ENCODE data around the gene PTPRK. TPM values are rescaled to one million over a fixed set of nuclear protein-coding genes. Genes with fewer than 3 reads are reported as not detected.

Gene PTPRK
- polyA plus RNA-seq, 2 donors = 4.3 to 5.1 TPM

DNA sequence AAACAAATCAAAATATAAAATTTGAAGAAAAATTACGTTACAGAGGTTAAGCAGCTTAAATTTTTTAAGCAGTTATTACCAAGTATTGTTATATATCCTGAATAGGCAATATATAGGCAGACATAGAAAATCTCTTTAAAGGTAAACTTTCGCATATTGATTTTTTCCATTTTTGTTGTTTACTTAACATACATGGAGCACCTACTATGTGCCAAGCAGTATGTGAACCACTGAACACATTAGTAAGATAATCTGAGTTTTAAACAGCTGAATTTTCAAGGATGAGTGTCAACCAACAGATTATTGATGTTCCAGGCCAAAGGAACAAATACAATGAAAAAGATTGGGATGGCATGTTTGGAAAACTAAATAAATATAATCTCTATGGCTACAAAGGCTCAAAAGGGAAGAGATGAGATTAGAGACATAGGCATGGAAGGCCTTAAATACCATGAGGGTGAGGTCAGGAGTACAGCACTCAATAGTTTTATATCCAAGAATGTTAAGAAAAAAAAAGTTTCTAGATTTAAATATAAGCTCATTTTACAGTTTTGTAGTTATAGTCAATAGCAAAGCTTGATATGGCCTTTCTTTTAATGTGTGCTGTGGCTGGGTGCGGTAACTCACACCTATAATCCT lies 277.5 kb downstream of the PTPRK start:
- 93 to 97% methylated on average over 3 of the region's 3 CpGs for WGBS, 2 donors
- no peak overlapping the region for H3K4me3 ChIP-seq (ENCODE audit: low read depth in 1 of 2, low read length in 2 of 2)

DNA sequence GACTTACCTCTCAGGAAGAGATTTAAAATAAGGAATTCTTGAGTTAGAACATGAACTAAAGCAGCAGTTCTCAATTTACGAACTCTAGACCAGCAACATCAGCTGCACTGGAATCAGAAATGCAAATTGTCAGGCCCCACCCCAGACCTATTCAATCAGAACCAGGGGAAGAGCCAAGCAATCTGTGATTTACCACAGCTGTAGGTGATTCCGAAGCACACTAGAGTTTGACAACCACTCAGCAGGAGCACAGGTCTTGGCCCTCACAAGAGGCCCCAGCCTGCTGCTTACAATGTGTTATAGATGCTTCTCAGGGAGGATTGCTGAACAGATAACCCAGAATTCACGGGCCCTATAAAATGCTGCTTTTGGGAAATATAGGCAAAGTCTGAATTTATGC lies 279.2 kb downstream of the PTPRK start:
- 76 to 77% methylated on average over 3 of the region's 3 CpGs for WGBS, 2 donors
- Histone ChIP-seq H3K27ac (ENCODE audit: low read depth in 2 of 2, low read length in 1 of 2) (no peak overlapping the region), H3K36me3 (ENCODE audit: control insufficient read depth in 2 of 2, insufficient read depth in 2 of 2, low read length in 1 of 2) (no peaks in the 10 kb centered on the region), H3K4me3 (ENCODE audit: low read depth in 1 of 2, low read length in 2 of 2) (no peak overlapping the region), H3K27me3 (ENCODE audit: control insufficient read depth in 1 of 2, insufficient read depth in 2 of 2, low read length in 2 of 2) (no peaks in the 10 kb centered on the region), H3K4me1 (ENCODE audit: control insufficient read depth in 2 of 2, insufficient read depth in 2 of 2, low read length in 1 of 2) (no peaks in the 10 kb centered on the region), H3K9me3 (ENCODE audit: control insufficient read depth in 2 of 2, insufficient read depth in 1 of 2, low read depth in 1 of 2, low read length in 1 of 2) (no peaks in the 10 kb centered on the region)

More for the DNA sequence above, 277.5 kb downstream of the PTPRK start:
- Histone ChIP-seq H3K9me3 (ENCODE audit: control insufficient read depth in 2 of 2, insufficient read depth in 1 of 2, low read depth in 1 of 2, low read length in 1 of 2) (no peaks in the 10 kb centered on the region), H3K27ac (ENCODE audit: low read depth in 2 of 2, low read length in 1 of 2) (no peak overlapping the region), H3K4me1 (ENCODE audit: control insufficient read depth in 2 of 2, insufficient read depth in 2 of 2, low read length in 1 of 2) (no peaks in the 10 kb centered on the region), H3K27me3 (ENCODE audit: control insufficient read depth in 1 of 2, insufficient read depth in 2 of 2, low read length in 2 of 2) (no peaks in the 10 kb centered on the region), H3K36me3 (ENCODE audit: control insufficient read depth in 2 of 2, insufficient read depth in 2 of 2, low read length in 1 of 2) (no peaks in the 10 kb centered on the region)

DNA sequence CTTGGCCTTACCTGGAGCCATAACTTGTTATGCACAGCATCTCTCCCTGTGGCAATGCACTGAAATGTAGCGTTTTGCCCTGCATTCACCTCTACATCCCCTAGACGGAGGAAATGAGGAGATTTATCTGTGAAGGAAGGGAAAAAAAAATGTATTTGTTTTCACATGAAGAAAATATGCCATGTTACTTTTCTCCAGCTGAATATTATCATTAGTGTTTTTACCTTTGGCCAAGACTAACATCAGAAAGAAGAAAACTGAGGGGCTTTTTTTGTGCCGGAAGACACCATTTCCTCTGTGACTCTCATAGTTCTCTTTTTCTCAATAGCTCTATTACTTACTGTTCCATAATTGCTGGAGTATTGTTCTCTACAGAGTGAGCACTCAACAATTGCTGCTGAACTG lies 280.4 kb downstream of the PTPRK start:
- Histone ChIP-seq H3K27ac (ENCODE audit: low read depth in 2 of 2, low read length in 1 of 2) (no peak overlapping the region), H3K9me3 (ENCODE audit: control insufficient read depth in 2 of 2, insufficient read depth in 1 of 2, low read depth in 1 of 2, low read length in 1 of 2) (no peaks in the 10 kb centered on the region), H3K27me3 (ENCODE audit: control insufficient read depth in 1 of 2, insufficient read depth in 2 of 2, low read length in 2 of 2) (no peaks in the 10 kb centered on the region), H3K36me3 (ENCODE audit: control insufficient read depth in 2 of 2, insufficient read depth in 2 of 2, low read length in 1 of 2) (no peaks in the 10 kb centered on the region), H3K4me1 (ENCODE audit: control insufficient read depth in 2 of 2, insufficient read depth in 2 of 2, low read length in 1 of 2) (no peaks in the 10 kb centered on the region), H3K4me3 (ENCODE audit: low read depth in 1 of 2, low read length in 2 of 2) (no peak overlapping the region)
- WGBS, 2 donors = 70 to 75% methylated on average over 3 of the region's 3 CpGs

DNA sequence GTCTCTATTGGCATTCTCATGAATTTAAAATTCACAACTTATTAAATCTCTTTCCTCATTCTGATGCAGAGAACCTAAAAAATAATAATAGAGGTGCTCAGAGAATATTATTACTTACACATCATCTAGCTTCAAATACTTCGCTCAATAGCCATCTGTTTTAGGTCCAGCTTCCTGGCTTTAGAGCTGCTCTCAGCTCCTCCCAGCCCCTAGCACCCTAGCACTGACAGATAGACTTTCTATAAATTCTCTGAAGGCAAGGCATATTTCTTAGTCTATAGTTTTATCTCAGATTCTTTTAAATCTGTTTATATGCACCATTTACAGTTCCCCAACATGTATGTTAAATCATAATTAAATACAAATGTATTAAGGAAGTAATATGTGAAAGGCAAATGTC lies 281.3 kb downstream of the PTPRK start:
- Histone ChIP-seq H3K4me1 (ENCODE audit: control insufficient read depth in 2 of 2, insufficient read depth in 2 of 2, low read length in 1 of 2) (no peaks in the 10 kb centered on the region), H3K27ac (ENCODE audit: low read depth in 2 of 2, low read length in 1 of 2) (no peak overlapping the region), H3K27me3 (ENCODE audit: control insufficient read depth in 1 of 2, insufficient read depth in 2 of 2, low read length in 2 of 2) (no peaks in the 10 kb centered on the region), H3K4me3 (ENCODE audit: low read depth in 1 of 2, low read length in 2 of 2) (no peak overlapping the region), H3K36me3 (ENCODE audit: control insufficient read depth in 2 of 2, insufficient read depth in 2 of 2, low read length in 1 of 2) (no peaks in the 10 kb centered on the region), H3K9me3 (ENCODE audit: control insufficient read depth in 2 of 2, insufficient read depth in 1 of 2, low read depth in 1 of 2, low read length in 1 of 2) (no peaks in the 10 kb centered on the region)
- 88 to 100% methylated on average over 1 of the region's 1 CpG for WGBS, 2 donors

DNA sequence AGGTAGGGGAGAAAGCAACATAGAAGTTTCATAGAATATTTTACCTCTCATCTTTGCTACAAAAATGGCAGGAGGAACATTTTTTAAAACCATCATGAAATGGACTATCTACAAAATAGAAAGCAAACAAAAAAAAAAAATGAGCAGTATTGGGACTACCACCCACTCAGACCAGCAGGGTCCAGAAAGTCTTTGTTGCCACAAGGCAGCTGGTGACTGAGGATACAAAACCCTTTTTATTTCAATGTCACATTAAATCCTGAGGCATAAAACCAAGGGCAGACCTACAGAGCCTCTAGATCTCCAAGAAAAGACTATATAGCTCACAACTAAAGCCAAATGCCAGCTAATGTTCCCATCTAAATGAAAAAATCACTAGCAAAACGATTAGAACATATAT lies 282.2 kb downstream of the PTPRK start:
- no peaks in the 10 kb centered on the region for H3K9me3 ChIP-seq (ENCODE audit: control insufficient read depth in 2 of 2, insufficient read depth in 1 of 2, low read depth in 1 of 2, low read length in 1 of 2)
- no peak overlapping the region for H3K27ac ChIP-seq (ENCODE audit: low read depth in 2 of 2, low read length in 1 of 2)
- no peaks in the 10 kb centered on the region for H3K4me1 ChIP-seq (ENCODE audit: control insufficient read depth in 2 of 2, insufficient read depth in 2 of 2, low read length in 1 of 2)
- H3K4me3 ChIP-seq (ENCODE audit: low read depth in 1 of 2, low read length in 2 of 2) = no peak overlapping the region
- H3K27me3 ChIP-seq (ENCODE audit: control insufficient read depth in 1 of 2, insufficient read depth in 2 of 2, low read length in 2 of 2) = no peaks in the 10 kb centered on the region
- H3K36me3 ChIP-seq (ENCODE audit: control insufficient read depth in 2 of 2, insufficient read depth in 2 of 2, low read length in 1 of 2) = no peaks in the 10 kb centered on the region
- WGBS, 2 donors = 66 to 74% methylated on average over 1 of the region's 1 CpG

DNA sequence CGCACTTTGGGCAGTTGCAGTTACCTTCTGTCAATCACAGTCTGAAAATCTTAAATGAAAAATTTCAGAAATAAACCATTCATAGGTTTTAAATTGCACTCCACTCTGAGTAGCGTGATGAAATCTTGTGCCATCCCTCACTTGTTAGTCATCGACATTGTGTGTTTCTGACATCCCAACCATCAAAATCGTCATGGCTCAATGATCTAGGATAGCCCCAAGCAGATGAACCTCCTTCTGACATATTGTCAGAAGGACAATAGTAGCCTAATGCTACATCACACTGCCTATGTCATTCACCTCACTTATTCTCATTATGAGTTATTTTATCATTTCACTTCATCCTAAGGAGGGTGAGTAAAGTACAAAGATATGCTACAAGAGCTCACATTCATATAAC lies 284.8 kb downstream of the PTPRK start:
- no peaks in the 10 kb centered on the region for H3K9me3 ChIP-seq (ENCODE audit: control insufficient read depth in 2 of 2, insufficient read depth in 1 of 2, low read depth in 1 of 2, low read length in 1 of 2)
- 72 to 90% methylated on average over 4 of the region's 4 CpGs for WGBS, 2 donors
- no peak overlapping the region for H3K4me3 ChIP-seq (ENCODE audit: low read depth in 1 of 2, low read length in 2 of 2)
- H3K27me3 ChIP-seq (ENCODE audit: control insufficient read depth in 1 of 2, insufficient read depth in 2 of 2, low read length in 2 of 2) = no peaks in the 10 kb centered on the region
- H3K4me1 ChIP-seq (ENCODE audit: control insufficient read depth in 2 of 2, insufficient read depth in 2 of 2, low read length in 1 of 2) = no peaks in the 10 kb centered on the region
- H3K27ac ChIP-seq (ENCODE audit: low read depth in 2 of 2, low read length in 1 of 2) = no peak overlapping the region
- no peaks in the 10 kb centered on the region for H3K36me3 ChIP-seq (ENCODE audit: control insufficient read depth in 2 of 2, insufficient read depth in 2 of 2, low read length in 1 of 2)

DNA sequence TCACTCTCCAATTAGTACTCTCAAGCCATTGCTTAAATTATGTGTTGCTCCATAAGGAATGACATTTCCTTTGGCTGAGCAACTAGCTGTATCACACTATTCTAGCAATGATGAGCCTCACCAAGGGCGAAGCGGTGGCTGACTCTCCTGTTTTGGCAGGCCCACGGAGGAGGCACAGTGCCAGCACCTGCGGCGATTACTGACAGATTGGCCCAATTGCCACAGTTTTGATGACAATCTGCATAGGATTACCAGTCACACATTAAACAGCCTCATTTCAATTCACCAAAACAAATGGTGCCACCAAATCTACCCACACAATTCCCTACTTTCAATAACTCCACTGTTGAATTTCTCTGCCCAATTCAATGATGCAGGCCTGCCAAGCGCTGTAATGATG lies 286.9 kb downstream of the PTPRK start:
- Histone ChIP-seq H3K4me1 (ENCODE audit: control insufficient read depth in 2 of 2, insufficient read depth in 2 of 2, low read length in 1 of 2) (no peaks in the 10 kb centered on the region), H3K36me3 (ENCODE audit: control insufficient read depth in 2 of 2, insufficient read depth in 2 of 2, low read length in 1 of 2) (no peaks in the 10 kb centered on the region), H3K27ac (ENCODE audit: low read depth in 2 of 2, low read length in 1 of 2) (no peak overlapping the region), H3K9me3 (ENCODE audit: control insufficient read depth in 2 of 2, insufficient read depth in 1 of 2, low read depth in 1 of 2, low read length in 1 of 2) (no peaks in the 10 kb centered on the region), H3K4me3 (ENCODE audit: low read depth in 1 of 2, low read length in 2 of 2) (no peak overlapping the region), H3K27me3 (ENCODE audit: control insufficient read depth in 1 of 2, insufficient read depth in 2 of 2, low read length in 2 of 2) (no peaks in the 10 kb centered on the region)
- WGBS, 2 donors = 75 to 85% methylated on average over 6 of the region's 6 CpGs

DNA sequence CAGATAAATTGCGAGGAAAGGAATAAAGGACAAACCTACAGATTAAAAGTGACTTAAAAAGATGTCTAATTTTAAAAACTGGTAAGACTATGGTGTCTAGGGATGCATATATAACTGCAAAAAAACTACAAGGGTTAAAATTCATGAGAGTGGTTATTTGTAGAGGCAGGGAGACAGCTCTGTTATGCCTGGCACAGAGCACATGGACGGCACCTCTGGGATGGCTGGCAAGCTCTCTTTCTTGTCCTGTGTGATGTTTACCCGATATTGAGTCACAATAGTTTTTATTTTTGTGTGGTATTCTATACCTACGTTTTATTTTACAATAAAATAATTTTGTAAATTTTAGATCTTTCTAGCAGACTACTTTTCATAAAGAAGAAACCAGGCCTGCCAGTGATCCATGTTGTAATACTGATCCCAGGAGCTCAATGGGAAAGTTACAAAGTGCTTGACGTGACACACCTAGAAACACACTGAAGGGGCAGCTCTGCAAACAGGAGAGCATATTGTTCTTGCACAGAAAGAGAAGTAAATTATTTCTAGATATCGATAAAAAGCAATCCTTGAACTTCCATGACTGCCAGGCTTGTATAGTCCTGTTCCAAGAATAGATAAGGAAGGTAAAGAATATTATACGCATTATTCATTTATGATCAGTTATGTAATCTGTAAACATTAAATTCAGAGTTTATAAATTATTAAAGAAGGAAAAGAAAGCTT lies 290.0 kb downstream of the PTPRK start:
- no peak overlapping the region for H3K27ac ChIP-seq (ENCODE audit: low read depth in 2 of 2, low read length in 1 of 2)
- H3K36me3 ChIP-seq (ENCODE audit: control insufficient read depth in 2 of 2, insufficient read depth in 2 of 2, low read length in 1 of 2) = no peaks in the 10 kb centered on the region
- H3K4me1 ChIP-seq (ENCODE audit: control insufficient read depth in 2 of 2, insufficient read depth in 2 of 2, low read length in 1 of 2) = no peaks in the 10 kb centered on the region
- no peaks in the 10 kb centered on the region for H3K9me3 ChIP-seq (ENCODE audit: control insufficient read depth in 2 of 2, insufficient read depth in 1 of 2, low read depth in 1 of 2, low read length in 1 of 2)
- WGBS, 2 donors = 69 to 83% methylated on average over 7 of the region's 7 CpGs
- no peaks in the 10 kb centered on the region for H3K27me3 ChIP-seq (ENCODE audit: control insufficient read depth in 1 of 2, insufficient read depth in 2 of 2, low read length in 2 of 2)
- no peak overlapping the region for H3K4me3 ChIP-seq (ENCODE audit: low read depth in 1 of 2, low read length in 2 of 2)

DNA sequence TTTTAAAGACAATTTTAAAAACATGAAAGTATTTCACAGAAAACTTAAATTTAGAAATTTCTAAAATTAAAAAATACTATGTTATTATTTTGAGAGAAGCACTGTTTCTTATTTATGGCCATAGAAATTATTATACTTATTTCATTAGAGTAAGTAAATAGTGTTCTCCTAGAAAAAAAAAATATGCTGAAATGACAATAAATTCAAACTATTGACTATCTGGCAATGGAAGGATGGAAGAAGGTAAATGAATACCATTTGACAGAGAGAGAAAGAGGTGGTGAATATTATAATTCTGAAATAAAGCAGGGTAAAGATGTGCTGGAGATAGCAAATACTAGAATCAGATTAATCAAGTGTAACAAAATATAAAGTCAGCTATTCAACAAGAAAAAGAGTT lies 294.8 kb downstream of the PTPRK start:
- no peak overlapping the region for H3K4me3 ChIP-seq (ENCODE audit: low read depth in 1 of 2, low read length in 2 of 2)
- no peak overlapping the region for H3K27ac ChIP-seq (ENCODE audit: low read depth in 2 of 2, low read length in 1 of 2)
- no peaks in the 10 kb centered on the region for H3K4me1 ChIP-seq (ENCODE audit: control insufficient read depth in 2 of 2, insufficient read depth in 2 of 2, low read length in 1 of 2)
- H3K27me3 ChIP-seq (ENCODE audit: control insufficient read depth in 1 of 2, insufficient read depth in 2 of 2, low read length in 2 of 2) = no peaks in the 10 kb centered on the region
- H3K36me3 ChIP-seq (ENCODE audit: control insufficient read depth in 2 of 2, insufficient read depth in 2 of 2, low read length in 1 of 2) = no peaks in the 10 kb centered on the region
- H3K9me3 ChIP-seq (ENCODE audit: control insufficient read depth in 2 of 2, insufficient read depth in 1 of 2, low read depth in 1 of 2, low read length in 1 of 2) = no peaks in the 10 kb centered on the region

DNA sequence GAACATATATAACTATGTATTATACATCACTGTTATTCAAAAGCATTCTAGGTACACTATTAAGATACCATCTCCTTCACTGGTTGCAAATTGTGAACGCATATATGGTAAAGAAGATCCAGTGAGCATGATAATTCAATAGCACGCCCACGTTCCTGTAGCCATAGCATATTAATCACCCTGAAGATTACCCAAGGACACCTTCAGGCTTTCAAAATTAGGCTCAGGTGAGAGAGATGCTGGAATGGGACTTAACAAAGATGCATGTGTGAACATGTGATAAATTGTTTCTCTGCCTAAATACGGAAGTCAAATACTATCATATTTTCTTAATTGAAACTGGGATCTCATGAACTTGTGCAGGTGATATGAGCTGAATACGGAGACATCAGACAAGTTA lies 303.5 kb downstream of the PTPRK start:
- WGBS, 2 donors = 76 to 82% methylated on average over 5 of the region's 5 CpGs
- Histone ChIP-seq H3K9me3 (ENCODE audit: control insufficient read depth in 2 of 2, insufficient read depth in 1 of 2, low read depth in 1 of 2, low read length in 1 of 2) (no peaks in the 10 kb centered on the region), H3K4me1 (ENCODE audit: control insufficient read depth in 2 of 2, insufficient read depth in 2 of 2, low read length in 1 of 2) (no peaks in the 10 kb centered on the region), H3K27me3 (ENCODE audit: control insufficient read depth in 1 of 2, insufficient read depth in 2 of 2, low read length in 2 of 2) (no peaks in the 10 kb centered on the region), H3K4me3 (ENCODE audit: low read depth in 1 of 2, low read length in 2 of 2) (no peak overlapping the region), H3K27ac (ENCODE audit: low read depth in 2 of 2, low read length in 1 of 2) (no peak overlapping the region), H3K36me3 (ENCODE audit: control insufficient read depth in 2 of 2, insufficient read depth in 2 of 2, low read length in 1 of 2) (no peaks in the 10 kb centered on the region)

Data from esophagus (tissue), 2 donors.